Heart right ventricle (tissue), 16 donors: ENCODE data around the gene ASB17. TPM values are rescaled to one million over a fixed set of nuclear protein-coding genes. Genes with fewer than 3 reads are reported as not detected.

ENCODE experiments used
- ATAC-seq, 8 donors: fragments of 200-7000 bp; cut with Tn5 transposase; one replicate each; pipeline ENCODE4 v1.9.1; 2020; ENCODE audit warnings: mild to moderate bottlenecking in 8 of 8, moderate library complexity in 8 of 8, moderate number of reproducible peaks in 1 of 8
- DNase-seq, 2 donors: peaks; one replicate each; pipeline ENCODE4 v3.0.0-alpha.2; 2020
- H3K27ac ChIP-seq, 10 donors: fragments of 200-600 bp; sonication (generic) in 2 of 10; one replicate each; pipeline versions ENCODE4 v1.5.0 to v1.8.0; 2020 to 2022; ENCODE audit warnings: mild to moderate bottlenecking in 3 of 10
- H3K27me3 ChIP-seq, 7 donors: fragments of 200-600 bp; one replicate each; pipeline ENCODE4 v1.8.0; 2021 to 2022; ENCODE audit warnings: mild to moderate bottlenecking in 2 of 7
- H3K36me3 ChIP-seq, 9 donors: fragments of 200-600 bp; sonication (generic) in 1 of 9; one replicate each; pipeline versions ENCODE4 v1.5.0 to v1.8.0; 2020 to 2022; ENCODE audit warnings: mild to moderate bottlenecking in 2 of 9
- H3K4me1 ChIP-seq, 9 donors: fragments of 200-600 bp; sonication (generic) in 1 of 9; one replicate each; pipeline versions ENCODE4 v1.5.0 to v1.8.0; 2020 to 2022; ENCODE audit warnings: mild to moderate bottlenecking in 4 of 9
- H3K4me3 ChIP-seq, 10 donors: fragments of 200-600 bp; sonication (generic) in 2 of 10; one replicate each; pipeline versions ENCODE4 v1.5.0 to v1.8.0; 2020 to 2022; ENCODE audit warnings: mild to moderate bottlenecking in 7 of 10, moderate library complexity in 2 of 10
- H3K9me3 ChIP-seq, 11 donors: fragments of 200-600 bp in 10 of 11; sonication (generic) in 2 of 11; one replicate each; pipeline versions ENCODE4 v1.5.0 to v1.8.0; 2013 to 2022; ENCODE audit warnings: mild to moderate bottlenecking in 2 of 11, control low read depth in 1 of 11, moderate library complexity in 1 of 11
- CTCF ChIP-seq, 9 donors: fragments of 200-600 bp; sonication (generic) in 2 of 9; IDR thresholded peaks; one replicate each; pipeline versions ENCODE4 v1.5.0 to v1.8.0; 2021 to 2022; ENCODE audit warnings: antibody characterized with exemption in 9 of 9, mild to moderate bottlenecking in 5 of 9, moderate library complexity in 1 of 9
- WGBS, 2 donors: extraction: QIAGEN DNeasy Blood & Tissue Kit; methylation state at CpG; one replicate each; pipeline ENCODE4 v1.1.7; 2013; ENCODE audit warnings: inconsistent platforms in 1 of 2; 5-methylcytosine and 5-hydroxymethylcytosine counted together
- intact Hi-C, 10 donors: fragments of 100-400 bp; cut with DNase I; formaldehyde crosslinking; loops; one replicate each; pipeline versions ENCODE4 v1.11.1 to v1.14.2; 2022
- polyA plus RNA-seq, 2 donors: library from polyadenylated mRNA; stranded (reverse); fragments of 200-250 nt; gene quantifications; one replicate each; pipeline ENCODE4 v1.2.3, GENCODE V29; 2013
- total RNA-seq, 10 donors: library from RNA; stranded (reverse); fragmentation: NEBNext Ultra II Directional in 3 of 10; extraction: Animal tissue kit (Norgen Biotek cat#: 25700) in 3 of 10; gene quantifications; one replicate each; pipeline versions ENCODE4 v1.2.1 to v1.2.4, GENCODE V29; 2021 to 2023
- donor health status: Arrhythmogenic right ventricular cardiomyopathy.
- donor health status: ischemic (EF 13 %, LVEDD 7.1; RV severe dilation, severe dysfunction).
- donor health status: healthy with polysubstance abuse.
- donor health status: DM: no; HTN: yes; CAD: no.
- donor health status: DM: no; HTN: no; CAD: no.
- donor health status: ischemic (EF 25% LVEDD 6.9; RV normal size, moderate dysfunction).
- donor health status: ischemic (EF 25% LVEDD 5.7; RV mildly dilated, moderate dysfunction).
- donor health status: healthy.
- donor health status: DM: yes; HTN: yes; CAD: no.
- donor health status: Ischemic cardiomyopathy.
- donor health status: ischemic (EF 35%, LVEDD 5.7; RV mildly dilated, moderate dysfunction).
- donor health status: nonischemic (EF 11% LVEDD 7.7; RV severe dilation, severe dysfunction).
- donor health status: DM: yes; HTN: yes; CAD: no.
- donor health status: PGD.
- donor health status: ischemic (EF 29% LVEDD 5.4; RV normal size, mild dysfunction).
- donor health status: nonischemic (EF 23%, LVEDD 6.1; RV moderate dilation, normal function).

The ASB17 gene
- total and polyA plus RNA-seq, 12 donors: not detected

GRCh38 chr1:75879985-75880384, 52.2 kb downstream of the ASB17 start:
- DNase-seq (no peak), ATAC-seq (no peak)
- H3K36me3 ChIP-seq: no peaks in the 10 kb centered on the region
- no peaks in the 10 kb centered on the region for H3K27me3 ChIP-seq
- H3K27ac ChIP-seq: no peak overlapping the region
- 67 to 68% methylated on average over 1 of the region's 1 CpG for WGBS, 2 donors
- no peak overlapping the region for H3K4me3 ChIP-seq
- intact Hi-C loops: no loop called here
- no peak for TF ChIP-seq CTCF (IDR thresholded peaks at IDR 0.05)
- H3K4me1 ChIP-seq: no peaks in the 10 kb centered on the region
- no peaks in the 10 kb centered on the region for H3K9me3 ChIP-seq

- no peaks in the 10 kb centered on the region for H3K36me3 ChIP-seq
- DNase-seq: no peak
- H3K27ac ChIP-seq: no peak overlapping the region
- no peak overlapping the region for H3K4me3 ChIP-seq
- H3K4me1 ChIP-seq: no peaks in the 10 kb centered on the region
- peaks cover 0 to 8% (median 0%) of the 10 kb centered on the region in 11 donors for H3K9me3 ChIP-seq
- H3K27me3 ChIP-seq: no peaks in the 10 kb centered on the region
- no peak for ATAC-seq
- intact Hi-C loops: no loop called here
- WGBS, 2 donors: 44 to 52% methylated on average over 1 of the region's 1 CpG
- no peak for TF ChIP-seq CTCF (IDR thresholded peaks at IDR 0.05)
Measured at GRCh38 chr1:75870951-75871350, 61.3 kb downstream of the ASB17 start.

Other genes with a start within 250 kb of the ASB17 start
- 100 to 1,000 TPM; 174 to 425 (median 360) TPM for gene ACADM, start 207.7 kb downstream of the ASB17 start, total RNA-seq
- 10 to 100 TPM; 39.3 to 50.4 TPM for gene ACADM, start 207.7 kb downstream of the ASB17 start, polyA plus RNA-seq
- gene RABGGTB, start 146.1 kb downstream of the ASB17 start, total RNA-seq: 10 to 100 TPM; 48.3 to 75.7 (median 65.8) TPM
- gene RABGGTB, start 146.1 kb downstream of the ASB17 start, polyA plus RNA-seq: 10 to 100 TPM; 55.6 to 58.7 TPM
- under 1 TPM; 0.14 to 0.59 (median 0.33) TPM for gene MSH4, start 135.5 kb downstream of the ASB17 start, total RNA-seq
- gene MSH4, start 135.5 kb downstream of the ASB17 start, polyA plus RNA-seq: under 1 TPM; 0.12 to 0.88 TPM
- gene ST6GALNAC3, start 142.3 kb upstream of the ASB17 start, total RNA-seq: 10 to 100 TPM in 1 of 10 donors, 1 to 10 TPM in 9; 2.8 to 10.3 (median 5.0) TPM
- gene ST6GALNAC3, start 142.3 kb upstream of the ASB17 start, polyA plus RNA-seq: 1 to 10 TPM; 3.3 to 3.8 TPM